Loucy (cell line): ENCODE data around the gene FFAR3.
"Not testable (repeated sequence)": the region's sequence is repeated elsewhere in the genome, so short reads cannot be mapped to it uniquely, and the experiment has no call there.

Source experiments
- H2AFZ ChIP-seq: fragments of 200-600 bp; sonication (generic); 2 replicates; pipeline ENCODE4 v1.6.0; 2016; ENCODE audit warnings: antibody characterized with exemption, mild to moderate bottlenecking, low read length, moderate library complexity
- H3F3A ChIP-seq: fragments of 200-600 bp; 2 replicates; pipeline ENCODE4 v1.6.0; 2016; ENCODE audit warnings: antibody characterized with exemption, low read depth, mild to moderate bottlenecking
- H3K27me3 ChIP-seq: fragments of 200-600 bp; sonication (generic); 2 replicates; pipeline ENCODE4 v1.6.1; 2014; ENCODE audit warnings: low read length, mild to moderate bottlenecking; ENCODE audit not compliant: insufficient read depth, poor library complexity, severe bottlenecking
- H3K36me3 ChIP-seq: fragments of 200-600 bp; sonication (generic); 2 replicates; pipeline ENCODE4 v1.6.1; 2016; ENCODE audit warnings: low read length; ENCODE audit not compliant: insufficient read depth
- H3K4me1 ChIP-seq: fragments of 200-600 bp; sonication (generic); 2 replicates; pipeline ENCODE4 v1.5.1; 2014; ENCODE audit warnings: low read length, mild to moderate bottlenecking; ENCODE audit not compliant: insufficient read depth, poor library complexity, severe bottlenecking
- H3K4me2 ChIP-seq: fragments of 200-600 bp; sonication (generic); 2 replicates; pipeline ENCODE4 v1.6.0; 2014; ENCODE audit warnings: antibody characterized with exemption, low read length, low read depth, mild to moderate bottlenecking; ENCODE audit not compliant: poor library complexity, severe bottlenecking
- H3K4me3 ChIP-seq: fragments of 200-600 bp; sonication (generic); 2 replicates; pipeline ENCODE4 v1.5.1; 2014; ENCODE audit warnings: low read length, mild to moderate bottlenecking, mixed read lengths; ENCODE audit not compliant: poor library complexity, severe bottlenecking
- H3K79me2 ChIP-seq: fragments of 200-600 bp; sonication (generic); 2 replicates; pipeline ENCODE4 v1.6.1; 2014; ENCODE audit warnings: low read length; ENCODE audit not compliant: insufficient read depth
- H3K9ac ChIP-seq: fragments of 200-600 bp; sonication (generic); 2 replicates; pipeline ENCODE4 v1.6.0; 2014; ENCODE audit warnings: mild to moderate bottlenecking, low read depth, low read length, moderate library complexity; ENCODE audit not compliant: poor library complexity, severe bottlenecking
- H3K9me2 ChIP-seq: fragments of 200-600 bp; sonication (generic); replicated peaks from 2 replicates; pipeline ENCODE4 v1.6.1; 2016; ENCODE audit warnings: low read depth, low read length, mixed read lengths
- H3K9me3 ChIP-seq: fragments of 200-600 bp; sonication (generic); 2 replicates; pipeline ENCODE4 v1.6.1; 2014; ENCODE audit warnings: mild to moderate bottlenecking, antibody characterized with exemption, low read length, low read depth; ENCODE audit not compliant: insufficient read depth
- H4K20me1 ChIP-seq: fragments of 200-600 bp; sonication (generic); 2 replicates; pipeline ENCODE4 v1.6.0; 2014; ENCODE audit warnings: antibody characterized with exemption, low read length, mild to moderate bottlenecking; ENCODE audit not compliant: insufficient read depth, poor library complexity, severe bottlenecking
- EZH2phosphoT487 ChIP-seq: fragments of 200-600 bp; IDR thresholded peaks from 2 replicates; pipeline ENCODE4 v1.6.1; 2018; ENCODE audit warnings: antibody characterized with exemption, mild to moderate bottlenecking, moderate library complexity, borderline replicate concordance
- TF ChIP-seq, protein P1 (sequence below): fragments of 200-600 bp; sonication (generic); conservative IDR thresholded peaks from 2 replicates; pipeline ENCODE4 v1.5.1; 2014; ENCODE audit warnings: mild to moderate bottlenecking, antibody characterized with exemption, low read length

The FFAR3 gene

DNA sequence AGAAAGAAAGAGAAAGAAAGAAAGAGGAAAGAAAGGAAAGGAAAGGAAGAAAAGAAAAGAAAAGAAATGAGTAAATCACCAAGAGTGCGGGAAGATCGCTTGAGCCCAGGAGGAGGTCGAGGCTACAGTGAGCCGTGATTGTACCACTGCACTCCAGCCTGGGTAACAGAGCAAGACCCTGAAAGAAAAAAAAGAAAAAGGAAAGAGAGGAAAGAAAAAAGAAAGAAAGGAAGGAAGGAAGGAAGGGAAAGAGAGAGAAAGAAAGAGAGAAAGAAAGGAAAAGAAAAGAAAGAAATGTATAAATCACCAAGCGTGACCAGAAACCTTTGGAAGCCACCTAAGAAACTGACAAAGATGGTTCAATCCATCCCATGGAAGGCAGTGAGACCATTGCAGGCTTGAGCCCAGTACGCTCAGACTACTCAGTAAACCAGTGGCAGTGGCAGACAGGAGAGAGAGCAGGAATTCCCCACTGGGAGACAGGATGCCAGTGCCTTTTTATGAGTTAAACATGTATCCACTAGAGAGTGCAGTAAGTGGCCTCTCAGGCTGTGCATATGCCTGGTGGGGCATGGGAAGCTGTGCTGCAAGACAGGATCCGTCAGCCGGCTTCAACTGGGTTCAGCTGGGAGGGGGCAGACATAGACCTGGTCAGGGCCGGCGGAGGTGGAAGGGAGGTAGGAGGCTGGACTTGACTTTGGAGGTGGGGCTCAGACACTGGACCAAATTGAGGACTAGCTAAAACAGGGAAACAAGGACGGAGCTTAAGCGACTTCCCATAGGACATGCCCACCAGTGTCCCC is 17.4 kb downstream of the FFAR3 start:
- no peaks in the 10 kb centered on the region for H3K27me3 ChIP-seq
- no peaks in the 10 kb centered on the region for H4K20me1 ChIP-seq
- H3K79me2 ChIP-seq = no peaks in the 10 kb centered on the region
- no peaks in the 10 kb centered on the region for H3F3A ChIP-seq
- no peaks in the 10 kb centered on the region for H3K9me2 ChIP-seq
- H3K36me3 ChIP-seq = no peaks in the 10 kb centered on the region
- TF ChIP-seq, protein P1, sequence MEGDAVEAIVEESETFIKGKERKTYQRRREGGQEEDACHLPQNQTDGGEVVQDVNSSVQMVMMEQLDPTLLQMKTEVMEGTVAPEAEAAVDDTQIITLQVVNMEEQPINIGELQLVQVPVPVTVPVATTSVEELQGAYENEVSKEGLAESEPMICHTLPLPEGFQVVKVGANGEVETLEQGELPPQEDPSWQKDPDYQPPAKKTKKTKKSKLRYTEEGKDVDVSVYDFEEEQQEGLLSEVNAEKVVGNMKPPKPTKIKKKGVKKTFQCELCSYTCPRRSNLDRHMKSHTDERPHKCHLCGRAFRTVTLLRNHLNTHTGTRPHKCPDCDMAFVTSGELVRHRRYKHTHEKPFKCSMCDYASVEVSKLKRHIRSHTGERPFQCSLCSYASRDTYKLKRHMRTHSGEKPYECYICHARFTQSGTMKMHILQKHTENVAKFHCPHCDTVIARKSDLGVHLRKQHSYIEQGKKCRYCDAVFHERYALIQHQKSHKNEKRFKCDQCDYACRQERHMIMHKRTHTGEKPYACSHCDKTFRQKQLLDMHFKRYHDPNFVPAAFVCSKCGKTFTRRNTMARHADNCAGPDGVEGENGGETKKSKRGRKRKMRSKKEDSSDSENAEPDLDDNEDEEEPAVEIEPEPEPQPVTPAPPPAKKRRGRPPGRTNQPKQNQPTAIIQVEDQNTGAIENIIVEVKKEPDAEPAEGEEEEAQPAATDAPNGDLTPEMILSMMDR = no peak
- TF ChIP-seq EZH2phosphoT487 = no peak
- no peaks in the 10 kb centered on the region for H3K9me3 ChIP-seq
- no peak overlapping the region for H2AFZ ChIP-seq
- H3K9ac ChIP-seq = no peak overlapping the region
- H3K4me1 ChIP-seq = peaks cover 12% of the 10 kb centered on the region
- H3K4me2 ChIP-seq = no peak overlapping the region
- no peak overlapping the region for H3K4me3 ChIP-seq

DNA sequence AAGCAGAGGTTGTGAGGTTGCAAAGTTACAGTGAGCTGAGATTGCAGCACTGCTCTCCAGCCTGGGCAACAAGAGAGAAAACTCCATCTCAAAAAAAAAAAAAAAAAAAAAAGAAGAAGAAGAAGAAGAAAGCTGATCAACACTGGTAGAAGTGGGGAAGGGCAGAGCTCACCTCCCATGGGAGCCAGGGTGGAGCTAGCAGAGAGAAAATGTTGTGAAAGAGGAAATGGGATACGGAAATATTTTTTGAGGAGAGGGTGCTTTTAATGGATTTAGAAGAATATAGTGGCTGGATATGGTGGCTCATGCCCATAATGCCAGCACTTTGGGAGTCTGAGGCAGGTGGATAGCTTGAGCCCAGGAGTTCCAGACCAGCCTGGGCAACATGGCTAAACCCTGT is 19.4 kb downstream of the FFAR3 start:
- Histone ChIP-seq H3K36me3 (no peaks in the 10 kb centered on the region), H4K20me1 (no peaks in the 10 kb centered on the region), H3K9me2 (no peaks in the 10 kb centered on the region), H3K27me3 (no peaks in the 10 kb centered on the region), H3K9me3 (no peaks in the 10 kb centered on the region), H3K4me1 (peaks cover 12% of the 10 kb centered on the region), H3K4me3 (no peak overlapping the region), H3K9ac (no peak overlapping the region), H3F3A (no peaks in the 10 kb centered on the region), H2AFZ (no peak overlapping the region), H3K4me2 (no peak overlapping the region), H3K79me2 (no peaks in the 10 kb centered on the region)
- TF ChIP-seq EZH2phosphoT487 = no peak
- TF ChIP-seq, protein P1 = no peak

DNA sequence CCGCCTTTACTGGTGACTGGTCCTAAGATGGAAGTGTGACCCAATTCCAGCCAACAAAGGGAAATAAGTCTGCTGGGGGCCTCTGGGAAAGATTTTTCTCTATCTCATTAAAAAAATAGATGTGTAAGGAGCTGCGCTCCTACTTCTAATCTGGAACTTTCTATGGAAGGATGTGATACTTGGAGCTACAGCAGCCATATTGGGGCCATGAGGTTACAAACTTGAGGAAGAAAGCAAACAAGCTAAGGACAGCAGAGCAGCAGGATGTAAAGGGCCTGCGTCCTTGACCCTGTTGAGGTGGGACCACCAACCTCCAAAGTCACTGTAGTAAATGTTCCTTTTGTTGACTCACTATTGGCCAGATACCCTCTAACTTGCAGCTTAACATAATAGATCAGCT is 20.1 kb downstream of the FFAR3 start:
- Histone ChIP-seq H3K27me3 (no peaks in the 10 kb centered on the region), H3K4me3 (no peak overlapping the region), H3K9me2 (no peaks in the 10 kb centered on the region), H3K9ac (no peak overlapping the region), H3K4me2 (no peak overlapping the region), H3K9me3 (no peaks in the 10 kb centered on the region), H2AFZ (no peak overlapping the region), H3K79me2 (no peaks in the 10 kb centered on the region), H3F3A (no peaks in the 10 kb centered on the region), H3K4me1 (peaks cover 12% of the 10 kb centered on the region), H3K36me3 (no peaks in the 10 kb centered on the region), H4K20me1 (no peaks in the 10 kb centered on the region)
- TF ChIP-seq EZH2phosphoT487 = no peak
- TF ChIP-seq, protein P1 = no peak

DNA sequence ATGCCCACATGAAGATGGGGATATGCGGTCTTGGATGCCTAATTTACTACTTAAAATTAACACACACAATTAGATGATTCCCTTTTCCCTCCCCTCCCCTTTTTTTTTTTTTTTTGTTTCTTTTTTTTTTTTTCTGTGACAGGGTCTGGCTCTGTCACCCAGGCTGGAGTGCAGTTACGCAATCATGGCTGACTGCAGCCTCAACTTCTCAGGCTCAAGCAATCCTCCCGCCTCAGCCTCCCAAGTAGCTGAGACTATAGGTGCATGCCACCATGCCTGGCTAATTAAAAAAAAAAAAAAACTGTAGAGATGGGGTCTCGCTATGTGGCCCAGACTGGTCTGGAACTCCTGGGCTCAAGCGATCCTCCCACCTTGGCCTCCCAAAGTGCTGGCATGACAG is 21.3 kb downstream of the FFAR3 start:
- peaks cover 10% of the 10 kb centered on the region for H3K4me1 ChIP-seq
- H3K9me2 ChIP-seq, H4K20me1 ChIP-seq, H3K4me2 ChIP-seq, H3K9ac ChIP-seq, H3K36me3 ChIP-seq, H3F3A ChIP-seq, H2AFZ ChIP-seq, H3K27me3 ChIP-seq, H3K9me3 ChIP-seq, H3K79me2 ChIP-seq, H3K4me3 ChIP-seq: not testable (repeated sequence)
